Measurements from ENCODE around the gene ADARB1. TPM values are rescaled to one million over a fixed set of nuclear protein-coding genes. Genes with fewer than 3 reads are reported as not detected.

The ADARB1 gene
- total RNA-seq, 3 donors from 2014 or later (not counting 1 experiment from before 2014, with no cell fraction given), result 20.7 to 28.0 (median 26.6) TPM

DNA sequence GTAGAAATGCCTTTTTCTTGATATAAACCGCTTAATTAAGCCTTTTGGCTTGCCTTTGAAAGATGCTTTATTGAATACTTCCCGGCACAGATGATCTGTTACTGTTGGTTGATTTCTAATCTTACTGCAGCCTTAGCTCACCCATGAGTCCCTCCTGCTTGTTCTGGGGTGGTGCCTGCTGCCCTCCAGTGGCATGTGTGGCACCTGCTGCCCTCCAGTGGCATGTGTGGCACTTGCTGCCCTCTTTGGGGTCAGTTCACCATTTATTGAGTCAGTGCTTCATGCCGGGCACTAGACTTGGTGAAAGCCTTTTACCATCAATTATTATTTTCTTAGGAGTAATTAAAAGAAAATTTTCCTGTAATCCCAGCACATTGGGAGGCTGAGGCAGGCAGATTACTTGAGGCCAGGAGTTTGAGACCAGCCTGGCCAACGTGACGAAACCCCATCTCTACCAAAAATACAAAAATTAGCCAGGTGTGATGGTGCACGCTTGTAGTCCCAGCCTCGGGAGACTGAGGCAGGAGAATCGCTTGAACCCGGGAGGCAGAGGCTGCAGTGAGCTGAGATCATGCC, 54.3 kb downstream of the ADARB1 start:
- Histone ChIP-seq H3K27me3 (ENCODE audit: control insufficient read depth, insufficient read depth, low read length) (no peaks in the 10 kb centered on the region), H3K9me3 (ENCODE audit: control insufficient read depth, insufficient read depth, low read length) (no peaks in the 10 kb centered on the region), H3K4me3 (ENCODE audit: low read length) (no peak overlapping the region), H3K27ac (ENCODE audit: low read length) (no peak overlapping the region), H3K36me3 (ENCODE audit: control insufficient read depth, insufficient read depth, low read length) (no peaks in the 10 kb centered on the region), H3K4me1 (ENCODE audit: control insufficient read depth, insufficient read depth, low read length) (peaks cover 13% of the 10 kb centered on the region)
- Mint-ChIP-seq H3K27me3 (ENCODE audit: low read depth in 2 of 2) (no peaks in the 10 kb centered on the region), H3K9me3 (no peaks in the 10 kb centered on the region), H3K36me3 (no peaks in the 10 kb centered on the region), H3K4me1 (no peaks in the 10 kb centered on the region), H3K4me3 (no peak overlapping the region), H3K27ac (no peak overlapping the region)
- peak; percentile 91 to 99 (median 99) for ATAC-seq
- 67% methylated on average over 8 of the region's 9 CpGs for WGBS (ENCODE audit: insufficient coverage)
- peak; percentile 65 to 88 for DNase-seq
- TF ChIP-seq CTCF (IDR thresholded peaks at IDR 0.05), result peak; percentile 97
- intact Hi-C loops (cut with micrococcal nuclease), result loop anchor here (1.0 to 5.0 kb wide), 3 partner anchors 50 to 236 kb away; no protein-coding TSS in a partner anchor

GRCh38 chr21:45129189-45129923, 55.0 kb downstream of the ADARB1 start:
- DNase-seq (no peak), ATAC-seq (no peak)
- no peaks in the 10 kb centered on the region for H3K27me3 Mint-ChIP-seq (ENCODE audit: low read depth in 2 of 2)
- H3K9me3 Mint-ChIP-seq, result no peaks in the 10 kb centered on the region
- no peak overlapping the region for H3K4me3 Mint-ChIP-seq
- no peak overlapping the region for H3K4me3 ChIP-seq (ENCODE audit: low read length)
- no peaks in the 10 kb centered on the region for H3K36me3 ChIP-seq (ENCODE audit: control insufficient read depth, insufficient read depth, low read length)
- no peaks in the 10 kb centered on the region for H3K36me3 Mint-ChIP-seq
- intact Hi-C loops (cut with micrococcal nuclease), result loop anchor here (2.0 to 5.0 kb wide), 2 partner anchors 51 to 237 kb away; no protein-coding TSS in a partner anchor
- H3K4me1 Mint-ChIP-seq, result no peaks in the 10 kb centered on the region
- H3K4me1 ChIP-seq (ENCODE audit: control insufficient read depth, insufficient read depth, low read length), result peaks cover 13% of the 10 kb centered on the region
- no peak for TF ChIP-seq CTCF (IDR thresholded peaks at IDR 0.05)
- H3K27ac ChIP-seq (ENCODE audit: low read length), result no peak overlapping the region
- 93% methylated on average over 19 of the region's 19 CpGs for WGBS (ENCODE audit: insufficient coverage)
- no peaks in the 10 kb centered on the region for H3K9me3 ChIP-seq (ENCODE audit: control insufficient read depth, insufficient read depth, low read length)
- no peaks in the 10 kb centered on the region for H3K27me3 ChIP-seq (ENCODE audit: control insufficient read depth, insufficient read depth, low read length)
- H3K27ac Mint-ChIP-seq, result no peak overlapping the region

DNA sequence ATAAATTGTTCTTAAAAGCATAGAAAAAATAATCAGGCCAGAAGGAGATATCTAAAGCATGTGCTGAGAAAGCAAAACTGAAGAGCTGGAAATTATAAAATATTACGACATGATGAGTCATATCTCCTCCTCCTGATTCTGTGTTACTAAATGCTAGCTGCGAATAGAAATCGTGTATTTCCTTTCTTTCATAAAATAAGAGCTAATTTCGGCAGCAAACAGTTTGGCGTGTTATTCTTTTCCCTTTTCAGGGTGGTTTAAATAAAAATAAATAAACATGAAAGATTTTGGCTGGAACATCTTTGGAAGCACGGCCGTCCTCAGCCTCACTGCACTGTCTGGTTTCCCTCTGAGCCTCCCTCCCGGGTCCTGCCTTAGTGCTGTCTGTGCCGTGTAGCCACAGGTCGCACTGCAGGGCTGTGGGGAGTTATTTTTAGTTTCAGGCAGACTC, 56.0 kb downstream of the ADARB1 start:
- Histone ChIP-seq H3K4me1 (ENCODE audit: control insufficient read depth, insufficient read depth, low read length) (peaks cover 10% of the 10 kb centered on the region), H3K9me3 (ENCODE audit: control insufficient read depth, insufficient read depth, low read length) (no peaks in the 10 kb centered on the region), H3K36me3 (ENCODE audit: control insufficient read depth, insufficient read depth, low read length) (peaks cover 2% of the 10 kb centered on the region), H3K4me3 (ENCODE audit: low read length) (no peak overlapping the region), H3K27me3 (ENCODE audit: control insufficient read depth, insufficient read depth, low read length) (no peaks in the 10 kb centered on the region), H3K27ac (ENCODE audit: low read length) (no peak overlapping the region)
- H3K27me3 Mint-ChIP-seq (ENCODE audit: low read depth in 2 of 2), result no peaks in the 10 kb centered on the region
- intact Hi-C loops (cut with micrococcal nuclease), result no loop called here
- no peaks in the 10 kb centered on the region for H3K9me3 Mint-ChIP-seq
- no peak for ATAC-seq
- no peak overlapping the region for H3K27ac Mint-ChIP-seq
- TF ChIP-seq CTCF (IDR thresholded peaks at IDR 0.05), result no peak
- H3K4me1 Mint-ChIP-seq, result no peaks in the 10 kb centered on the region
- no peak for DNase-seq
- H3K36me3 Mint-ChIP-seq, result no peaks in the 10 kb centered on the region
- 27% methylated on average over 8 of the region's 10 CpGs for WGBS (ENCODE audit: insufficient coverage)
- H3K4me3 Mint-ChIP-seq, result no peak overlapping the region
